ENCODE data around the gene GEMIN8.

GEMIN8 gene

DNA sequence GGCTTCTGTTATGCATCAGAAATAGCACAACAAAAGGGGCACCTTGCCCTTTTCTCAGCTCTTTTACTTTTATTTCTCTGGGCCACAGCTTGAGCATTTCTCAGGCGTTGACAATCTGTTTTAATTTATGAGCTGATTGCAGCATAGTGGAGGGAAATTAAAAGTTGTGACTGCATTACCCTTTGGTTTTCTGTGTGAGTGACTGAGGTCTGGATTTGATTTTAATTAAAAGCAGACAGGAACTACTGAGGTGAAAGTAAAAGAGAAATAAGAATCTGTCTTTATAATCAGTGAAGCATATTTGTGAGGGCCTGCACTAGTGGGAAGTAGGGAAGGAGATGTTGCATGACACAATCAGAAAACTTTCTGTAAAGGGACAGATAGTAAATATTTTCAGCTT is 43.4 kb upstream of the GEMIN8 start:
- H3K36me3 ChIP-seq (ENCODE audit: control insufficient read depth in 2 of 2, insufficient read depth in 1 of 2, low read length in 2 of 2), result no peaks in the 10 kb centered on the region
- no peaks in the 10 kb centered on the region; the same call in 1 of the 2 replicates for H3K9me3 ChIP-seq (ENCODE audit: control insufficient read depth, insufficient read depth, low read depth, low read length)
- no peak for TF ChIP-seq ZNF549 (tag by site-specific recombination; IDR thresholded peaks at IDR 0.05)
- TF ChIP-seq ZNF658 (tag by site-specific recombination; IDR thresholded peaks at IDR 0.05), result no peak
- no peak for TF ChIP-seq ZNF785 (tag by site-specific recombination; IDR thresholded peaks at IDR 0.05)
- ChIA-PET POLR2A (no interaction called here), CTCF (interaction anchor here (0.9 kb wide), 1 partner anchor 566 kb away, joined by 3 read pairs; no protein-coding TSS in a partner anchor)
- H3K4me3 ChIP-seq (ENCODE audit: low read depth, low read length), result no peak overlapping the region
- 0 out of 2 replicates have a peak, but pooled peaks cover 4% of the 10 kb centered on the region for H3K4me1 ChIP-seq (ENCODE audit: control insufficient read depth, insufficient read depth, low read length)
- H3K27ac ChIP-seq (ENCODE audit: extremely low read depth, low read depth, low read length), result no peak overlapping the region

- Histone ChIP-seq H3K4me1 (ENCODE audit: control insufficient read depth, insufficient read depth, low read length) (no peaks in the 10 kb centered on the region), H3K4me3 (ENCODE audit: low read depth, low read length) (no peak overlapping the region), H3K27ac (ENCODE audit: extremely low read depth, low read depth, low read length) (no peak overlapping the region), H3K36me3 (ENCODE audit: control insufficient read depth in 2 of 2, insufficient read depth in 1 of 2, low read length in 2 of 2) (no peaks in the 10 kb centered on the region), H3K9me3 (ENCODE audit: control insufficient read depth, insufficient read depth, low read depth, low read length) (no peaks in the 10 kb centered on the region)
- ChIA-PET CTCF (interaction anchor here (0.9 kb wide), 1 partner anchor 12 kb away, joined by 3 read pairs; no protein-coding TSS in a partner anchor), POLR2A (interaction anchor here (1.3 kb wide), 1 partner anchor 37 kb away, joined by 3 read pairs; no protein-coding TSS in a partner anchor)
- TF ChIP-seq ZFHX2 (tag by site-specific recombination; conservative IDR thresholded peaks at IDR 0.05) (peak; percentile 54), ZNF571 (tag by site-specific recombination; IDR thresholded peaks at IDR 0.05) (no peak), YY1 (tag by site-specific recombination; IDR thresholded peaks at IDR 0.05) (no peak), ZNF202 (tag by site-specific recombination; IDR thresholded peaks at IDR 0.05; ENCODE audit: borderline replicate concordance) (no peak), FEZF1 (tag by site-specific recombination; IDR thresholded peaks at IDR 0.05) (no peak), ZNF558 (tag by site-specific recombination; IDR thresholded peaks at IDR 0.05) (no peak), ZBTB7A (tag by site-specific recombination; IDR thresholded peaks at IDR 0.05; ENCODE audit: low read depth) (no peak), ZFP37 (tag by site-specific recombination; IDR thresholded peaks at IDR 0.05) (no peak), EGR2 (tag by site-specific recombination; IDR thresholded peaks at IDR 0.05; ENCODE audit: low read depth) (0 out of 2 replicates have a peak, but pooled peaks have one; percentile 32), ZNF2 (tag by site-specific recombination; IDR thresholded peaks at IDR 0.05) (no peak)
- TF ChIP-seq, protein P1, sequence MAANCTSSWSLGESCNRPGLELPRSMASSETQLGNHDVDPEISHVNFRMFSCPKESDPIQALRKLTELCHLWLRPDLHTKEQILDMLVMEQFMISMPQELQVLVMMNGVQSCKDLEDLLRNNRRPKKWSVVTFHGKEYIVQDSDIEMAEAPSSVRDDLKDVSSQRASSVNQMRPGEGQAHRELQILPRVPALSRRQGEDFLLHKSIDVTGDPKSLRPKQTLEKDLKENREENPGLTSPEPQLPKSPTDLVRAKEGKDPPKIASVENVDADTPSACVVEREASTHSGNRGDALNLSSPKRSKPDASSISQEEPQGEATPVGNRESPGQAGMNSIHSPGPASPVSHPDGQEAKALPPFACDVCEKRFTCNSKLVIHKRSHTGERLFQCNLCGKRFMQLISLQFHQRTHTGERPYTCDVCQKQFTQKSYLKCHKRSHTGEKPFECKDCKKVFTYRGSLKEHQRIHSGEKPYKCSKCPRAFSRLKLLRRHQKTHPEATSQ (tag by site-specific recombination; IDR thresholded peaks at IDR 0.05), result no peak
- TF ChIP-seq, protein P2, sequence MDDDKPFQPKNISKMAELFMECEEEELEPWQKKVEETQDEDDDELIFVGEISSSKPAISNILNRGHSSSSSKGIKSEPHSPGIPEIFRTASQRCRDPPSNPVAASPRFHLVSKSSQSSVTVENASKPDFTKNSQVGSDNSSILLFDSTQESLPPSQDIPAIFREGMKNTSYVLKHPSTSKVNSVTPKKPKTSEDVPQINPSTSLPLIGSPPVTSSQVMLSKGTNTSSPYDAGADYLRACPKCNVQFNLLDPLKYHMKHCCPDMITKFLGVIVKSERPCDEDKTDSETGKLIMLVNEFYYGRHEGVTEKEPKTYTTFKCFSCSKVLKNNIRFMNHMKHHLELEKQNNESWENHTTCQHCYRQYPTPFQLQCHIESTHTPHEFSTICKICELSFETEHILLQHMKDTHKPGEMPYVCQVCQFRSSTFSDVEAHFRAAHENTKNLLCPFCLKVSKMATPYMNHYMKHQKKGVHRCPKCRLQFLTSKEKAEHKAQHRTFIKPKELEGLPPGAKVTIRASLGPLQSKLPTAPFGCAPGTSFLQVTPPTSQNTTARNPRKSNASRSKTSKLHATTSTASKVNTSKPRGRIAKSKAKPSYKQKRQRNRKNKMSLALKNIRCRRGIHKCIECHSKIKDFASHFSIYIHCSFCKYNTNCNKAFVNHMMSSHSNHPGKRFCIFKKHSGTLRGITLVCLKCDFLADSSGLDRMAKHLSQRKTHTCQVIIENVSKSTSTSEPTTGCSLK (tag by site-specific recombination; IDR thresholded peaks at IDR 0.05), result no peak
Measured at GRCh38 chrX:14065800-14066199, 36.1 kb upstream of the GEMIN8 start.

DNA sequence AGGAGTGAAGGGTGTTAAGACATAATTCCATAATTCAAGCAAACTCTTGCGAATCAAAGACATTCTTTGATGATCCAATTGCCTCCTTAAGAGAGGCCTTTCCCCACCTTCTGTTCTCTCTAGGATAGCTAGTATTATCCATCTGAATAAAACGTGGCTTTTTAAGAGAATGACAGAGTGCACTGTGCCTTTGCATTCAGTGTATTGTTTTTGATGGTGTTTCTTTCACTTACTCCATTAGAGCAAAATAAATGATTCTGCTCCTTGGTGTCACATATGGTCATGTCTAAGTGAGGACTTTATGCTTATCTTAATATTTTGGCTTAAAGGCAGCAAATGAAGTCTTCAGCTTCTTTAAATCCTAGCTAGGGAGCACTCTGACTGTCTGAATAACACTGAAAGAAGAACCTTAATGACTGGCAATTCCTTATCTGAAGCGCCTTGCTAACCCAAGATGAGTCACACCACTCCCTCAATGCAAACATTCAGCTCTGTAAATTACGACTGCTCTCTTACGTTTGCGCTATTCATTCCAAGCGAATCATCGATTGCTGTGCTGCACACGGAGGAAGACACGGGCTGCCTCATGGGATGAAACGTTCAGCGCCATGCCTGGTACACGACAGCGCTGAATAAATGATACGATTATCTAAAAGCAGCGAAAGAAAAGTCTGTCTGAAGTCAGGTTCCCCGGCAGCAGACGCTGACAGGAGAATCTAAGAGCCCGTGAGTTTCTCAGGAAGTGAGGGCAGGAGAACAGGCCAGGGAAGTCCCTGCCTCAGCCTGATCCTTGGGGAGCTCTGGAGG is 35.1 kb upstream of the GEMIN8 start:
- Histone ChIP-seq H3K27ac (ENCODE audit: extremely low read depth, low read depth, low read length) (no peak overlapping the region), H3K4me1 (ENCODE audit: control insufficient read depth, insufficient read depth, low read length) (no peaks in the 10 kb centered on the region), H3K36me3 (ENCODE audit: control insufficient read depth in 2 of 2, insufficient read depth in 1 of 2, low read length in 2 of 2) (no peaks in the 10 kb centered on the region), H3K9me3 (ENCODE audit: control insufficient read depth, insufficient read depth, low read depth, low read length) (no peaks in the 10 kb centered on the region), H3K4me3 (ENCODE audit: low read depth, low read length) (no peak overlapping the region)
- ChIA-PET POLR2A (interaction anchor here (1.2 to 1.3 kb wide), 2 partner anchors 36 to 330 kb away, joined by 3 read pairs; partner anchors contain the start of genes OFD1 and TRAPPC2), CTCF (interaction anchor here (0.6 to 0.9 kb wide), 2 partner anchors 11 to 141 kb away, joined by 3 read pairs; no protein-coding TSS in a partner anchor)
- TF ChIP-seq ZNF175 (tag by site-specific recombination; IDR thresholded peaks at IDR 0.05), result no peak
- TF ChIP-seq KLF1 (tag by site-specific recombination; IDR thresholded peaks at IDR 0.05), result peak; percentile 37; the same call in 1 of the 2 replicates
- no peak for TF ChIP-seq SCRT1 (tag by site-specific recombination; IDR thresholded peaks at IDR 0.05; ENCODE audit: borderline replicate concordance)
- peak; percentile 52; the same call in 1 of the 2 replicates for TF ChIP-seq ZEB2 (tag by site-specific recombination; IDR thresholded peaks at IDR 0.05)
- TF ChIP-seq ZNF623 (tag by site-specific recombination; IDR thresholded peaks at IDR 0.05), result no peak
- TF ChIP-seq, protein P3, sequence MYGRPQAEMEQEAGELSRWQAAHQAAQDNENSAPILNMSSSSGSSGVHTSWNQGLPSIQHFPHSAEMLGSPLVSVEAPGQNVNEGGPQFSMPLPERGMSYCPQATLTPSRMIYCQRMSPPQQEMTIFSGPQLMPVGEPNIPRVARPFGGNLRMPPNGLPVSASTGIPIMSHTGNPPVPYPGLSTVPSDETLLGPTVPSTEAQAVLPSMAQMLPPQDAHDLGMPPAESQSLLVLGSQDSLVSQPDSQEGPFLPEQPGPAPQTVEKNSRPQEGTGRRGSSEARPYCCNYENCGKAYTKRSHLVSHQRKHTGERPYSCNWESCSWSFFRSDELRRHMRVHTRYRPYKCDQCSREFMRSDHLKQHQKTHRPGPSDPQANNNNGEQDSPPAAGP (tag by site-specific recombination; IDR thresholded peaks at IDR 0.05), result peak; percentile 74
- 0 out of 2 replicates have a peak, but pooled peaks have one; percentile 17 for TF ChIP-seq TRIM28 (IDR thresholded peaks at IDR 0.05; ENCODE audit: borderline replicate concordance, low read length)
- TF ChIP-seq ZNF311 (tag by site-specific recombination; IDR thresholded peaks at IDR 0.05; ENCODE audit: borderline replicate concordance), result no peak
- TF ChIP-seq ZBTB8A (tag by site-specific recombination; IDR thresholded peaks at IDR 0.05), result no peak
- no peak for TF ChIP-seq ZSCAN23 (tag by site-specific recombination; IDR thresholded peaks at IDR 0.05)
- TF ChIP-seq ZNF629 (tag by site-specific recombination; IDR thresholded peaks at IDR 0.05), result 0 out of 2 replicates have a peak, but pooled peaks have one; percentile 33
